Vagina (tissue), 2 donors: ENCODE measurements around the gene UTS2B.

ENCODE experiments used
- POLR2A ChIP-seq, 2 donors: fragments of 450-650 bp; IDR thresholded peaks; one replicate each; pipeline ENCODE4 v1.6.1; 2017; ENCODE audit warnings: antibody characterized with exemption in 2 of 2, mild to moderate bottlenecking in 2 of 2, moderate library complexity in 2 of 2
- TF ChIP-seq, protein P1 (sequence below), 3 experiments: fragments of 450-650 bp in 2 of 3; fragments of 200-600 bp in 1 of 3; sonication (generic) in 1 of 3; IDR thresholded peaks; one replicate each; pipeline ENCODE4 v1.5.1; 2017 to 2019; ENCODE audit warnings: antibody characterized with exemption in 3 of 3, mild to moderate bottlenecking in 2 of 3, moderate library complexity in 2 of 3

DNA sequence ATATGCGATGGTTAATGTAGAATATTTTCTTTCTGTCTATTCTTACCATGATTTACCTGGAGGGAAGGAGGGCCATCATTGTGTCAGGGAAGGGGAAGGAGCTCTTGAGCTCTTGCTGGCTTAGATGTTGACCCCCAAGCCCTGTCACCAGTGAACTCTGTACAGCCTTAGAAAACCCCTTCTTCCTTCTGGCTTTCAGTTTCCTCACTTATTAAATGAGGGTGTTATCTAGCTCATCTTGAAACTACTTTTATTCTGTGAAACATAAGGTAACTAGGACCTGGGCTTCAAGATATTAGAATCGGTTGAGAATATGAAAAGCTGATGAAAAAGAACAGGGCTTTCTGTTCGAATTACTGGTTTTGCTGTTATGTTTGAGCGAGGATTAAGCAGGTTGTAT is 25.1 kb upstream of the UTS2B start:
- TF ChIP-seq, protein P1, sequence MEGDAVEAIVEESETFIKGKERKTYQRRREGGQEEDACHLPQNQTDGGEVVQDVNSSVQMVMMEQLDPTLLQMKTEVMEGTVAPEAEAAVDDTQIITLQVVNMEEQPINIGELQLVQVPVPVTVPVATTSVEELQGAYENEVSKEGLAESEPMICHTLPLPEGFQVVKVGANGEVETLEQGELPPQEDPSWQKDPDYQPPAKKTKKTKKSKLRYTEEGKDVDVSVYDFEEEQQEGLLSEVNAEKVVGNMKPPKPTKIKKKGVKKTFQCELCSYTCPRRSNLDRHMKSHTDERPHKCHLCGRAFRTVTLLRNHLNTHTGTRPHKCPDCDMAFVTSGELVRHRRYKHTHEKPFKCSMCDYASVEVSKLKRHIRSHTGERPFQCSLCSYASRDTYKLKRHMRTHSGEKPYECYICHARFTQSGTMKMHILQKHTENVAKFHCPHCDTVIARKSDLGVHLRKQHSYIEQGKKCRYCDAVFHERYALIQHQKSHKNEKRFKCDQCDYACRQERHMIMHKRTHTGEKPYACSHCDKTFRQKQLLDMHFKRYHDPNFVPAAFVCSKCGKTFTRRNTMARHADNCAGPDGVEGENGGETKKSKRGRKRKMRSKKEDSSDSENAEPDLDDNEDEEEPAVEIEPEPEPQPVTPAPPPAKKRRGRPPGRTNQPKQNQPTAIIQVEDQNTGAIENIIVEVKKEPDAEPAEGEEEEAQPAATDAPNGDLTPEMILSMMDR (IDR thresholded peaks at IDR 0.05) = no peak
- TF ChIP-seq POLR2A (IDR thresholded peaks at IDR 0.05) = no peak
